Measurements from ENCODE around the gene P2RY11.

Gene P2RY11

DNA sequence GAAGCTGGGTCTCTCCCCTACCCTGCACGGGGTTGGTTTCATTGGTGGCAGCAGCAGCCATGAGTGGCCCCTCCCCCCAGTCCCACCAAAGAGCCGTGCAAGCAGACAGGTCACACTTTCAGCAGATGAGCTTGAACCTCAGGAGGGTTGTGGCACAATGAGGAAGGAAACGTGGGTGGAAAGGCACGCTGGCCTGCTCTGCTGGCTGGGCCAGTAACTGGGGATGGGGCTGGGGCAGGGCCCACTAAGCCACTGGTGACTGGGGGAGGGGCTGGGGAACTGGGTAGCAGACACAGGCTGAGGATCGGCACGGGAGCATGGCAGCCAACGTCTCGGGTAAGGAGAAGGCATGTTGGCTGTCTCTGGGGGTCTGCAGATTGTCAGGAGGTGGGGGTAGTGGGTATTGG is at the start of gene P2RY11:
P2RY11 (plus strand) TSS at position 289 of the 407 bp plus-strand sequence; CDS start at position 318, 29 bp downstream.
- DNase-seq, result peak; percentile 30

GRCh38 chr19:10061717-10062310 is 49.7 kb upstream of the P2RY11 start:
- DNase-seq, result no peak

- DNase-seq, result no peak
Observed at GRCh38 chr19:10068205-10068604, 43.3 kb upstream of the P2RY11 start.

GRCh38 chr19:10069046-10069445 is 42.4 kb upstream of the P2RY11 start:
- no peak for DNase-seq

GRCh38 chr19:10070730-10071446 is 40.6 kb upstream of the P2RY11 start:
- no peak for DNase-seq

DNA sequence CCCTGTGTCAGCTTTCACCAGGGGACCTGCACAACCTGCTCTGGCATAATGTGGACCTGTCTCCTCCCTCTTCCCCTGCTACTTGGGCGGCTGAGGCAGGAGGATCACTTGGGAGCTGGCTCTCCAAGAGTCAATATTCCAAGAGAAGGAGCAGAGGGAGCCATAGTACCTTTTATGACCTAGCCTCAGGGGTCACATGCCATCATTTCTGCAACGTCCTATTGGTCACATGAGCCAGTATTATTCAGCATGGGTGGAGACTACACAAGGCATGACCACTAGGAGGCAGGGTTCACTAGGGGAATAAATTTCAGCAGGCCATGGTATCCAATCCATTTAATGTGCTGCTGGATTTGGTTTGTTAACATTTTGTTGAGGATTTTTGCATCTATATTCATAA is 37.3 kb upstream of the P2RY11 start:
- DNase-seq, result no peak

DNA sequence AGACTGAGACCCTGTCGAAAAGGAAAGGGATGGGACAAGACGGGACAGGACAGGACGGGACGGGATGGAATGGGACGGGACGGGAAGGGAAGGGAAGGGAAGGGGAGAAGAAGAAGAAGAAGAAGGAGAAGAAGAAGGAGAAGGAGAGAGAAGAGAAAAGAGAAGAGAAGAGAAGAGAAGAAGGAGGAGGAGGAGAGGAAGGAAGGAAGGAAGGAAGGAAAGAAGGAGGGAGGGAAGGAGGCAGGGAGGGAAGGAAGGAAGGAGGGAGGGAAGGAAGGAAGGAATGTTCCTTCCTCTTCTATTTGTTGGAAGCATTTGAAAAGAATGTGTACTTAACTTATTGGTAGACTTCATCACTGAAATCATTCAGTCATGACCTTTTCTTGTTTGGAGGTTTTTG is 35.0 kb upstream of the P2RY11 start:
- no peak for DNase-seq

DNA sequence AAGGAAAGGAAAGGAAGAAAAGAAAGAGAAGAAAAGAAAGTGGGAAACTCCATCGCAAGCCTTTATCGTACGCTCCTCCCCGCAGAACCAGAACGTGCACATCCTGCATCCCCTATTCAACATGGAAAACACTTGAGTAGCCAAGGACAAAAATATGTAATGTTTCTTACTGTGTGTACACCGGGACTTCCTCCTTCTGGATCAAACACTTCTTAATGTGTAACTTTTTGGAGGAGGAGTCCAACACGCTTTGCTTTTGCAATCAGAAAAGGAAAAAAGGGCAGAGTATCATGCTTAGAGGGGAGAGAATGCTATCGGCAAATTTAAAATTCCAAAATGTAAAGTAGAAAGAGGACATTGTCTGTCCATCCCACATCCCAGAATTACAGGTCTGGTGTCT is 33.2 kb upstream of the P2RY11 start:
- no peak for DNase-seq

DNA sequence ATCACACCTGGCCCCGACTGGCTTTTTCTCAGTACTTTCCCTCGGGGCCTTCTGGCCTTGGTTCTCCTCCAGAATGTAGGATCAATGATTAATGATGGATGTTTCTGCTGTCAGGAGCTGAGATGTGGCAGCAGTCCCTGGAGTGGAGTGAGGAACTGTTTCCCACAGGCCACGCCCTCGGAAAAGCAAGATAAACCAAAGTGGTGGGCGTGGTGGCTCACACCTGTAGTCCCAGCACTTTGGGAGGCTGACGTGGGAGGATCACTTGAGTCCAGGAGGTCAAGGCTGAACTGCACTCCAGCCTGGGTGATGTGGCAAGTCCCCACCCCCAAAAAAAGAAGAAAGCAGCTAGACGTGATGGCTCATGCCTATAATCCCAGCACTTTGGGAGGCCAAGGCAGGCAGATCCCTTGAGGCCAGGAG is 32.5 kb upstream of the P2RY11 start:
- no peak for DNase-seq

DNA sequence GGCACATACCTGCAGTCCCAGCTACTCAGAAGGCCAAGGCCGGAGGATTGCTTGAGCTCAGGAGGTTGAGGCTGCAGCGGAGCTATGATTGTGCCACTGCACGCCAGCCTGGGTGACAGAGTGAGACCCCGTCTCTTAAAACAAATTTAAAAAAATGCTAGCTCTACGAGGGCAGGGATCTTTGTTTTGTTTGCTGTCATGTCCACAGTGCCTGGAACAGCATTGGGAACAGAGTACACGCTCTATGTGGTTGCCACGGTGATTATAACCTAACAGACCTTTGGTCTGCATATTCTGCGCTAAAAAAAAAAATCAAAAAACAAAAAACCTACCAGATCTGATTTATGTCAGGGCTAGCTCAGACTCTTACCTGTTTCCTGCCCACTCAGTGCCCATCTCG is 27.6 kb upstream of the P2RY11 start:
- no peak for DNase-seq

DNA sequence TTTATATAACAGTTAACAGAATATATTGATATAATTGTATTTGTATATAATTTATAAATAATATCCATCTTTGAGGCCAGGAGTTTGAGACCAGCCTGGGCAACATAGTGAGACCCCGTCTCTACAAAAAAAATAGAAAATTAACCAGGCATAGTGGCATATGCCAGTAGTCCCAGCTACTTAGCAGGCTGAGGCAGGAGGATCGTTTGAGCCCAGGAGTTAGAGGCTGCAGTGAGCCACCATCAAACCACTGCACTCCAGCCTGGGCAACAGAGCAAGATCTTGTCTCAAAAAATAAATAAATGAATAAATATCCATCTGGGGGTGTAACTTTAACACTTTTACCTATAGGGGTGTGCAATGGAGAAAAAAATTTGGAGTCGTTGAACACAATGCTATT is 26.7 kb upstream of the P2RY11 start:
- no peak for DNase-seq

DNA sequence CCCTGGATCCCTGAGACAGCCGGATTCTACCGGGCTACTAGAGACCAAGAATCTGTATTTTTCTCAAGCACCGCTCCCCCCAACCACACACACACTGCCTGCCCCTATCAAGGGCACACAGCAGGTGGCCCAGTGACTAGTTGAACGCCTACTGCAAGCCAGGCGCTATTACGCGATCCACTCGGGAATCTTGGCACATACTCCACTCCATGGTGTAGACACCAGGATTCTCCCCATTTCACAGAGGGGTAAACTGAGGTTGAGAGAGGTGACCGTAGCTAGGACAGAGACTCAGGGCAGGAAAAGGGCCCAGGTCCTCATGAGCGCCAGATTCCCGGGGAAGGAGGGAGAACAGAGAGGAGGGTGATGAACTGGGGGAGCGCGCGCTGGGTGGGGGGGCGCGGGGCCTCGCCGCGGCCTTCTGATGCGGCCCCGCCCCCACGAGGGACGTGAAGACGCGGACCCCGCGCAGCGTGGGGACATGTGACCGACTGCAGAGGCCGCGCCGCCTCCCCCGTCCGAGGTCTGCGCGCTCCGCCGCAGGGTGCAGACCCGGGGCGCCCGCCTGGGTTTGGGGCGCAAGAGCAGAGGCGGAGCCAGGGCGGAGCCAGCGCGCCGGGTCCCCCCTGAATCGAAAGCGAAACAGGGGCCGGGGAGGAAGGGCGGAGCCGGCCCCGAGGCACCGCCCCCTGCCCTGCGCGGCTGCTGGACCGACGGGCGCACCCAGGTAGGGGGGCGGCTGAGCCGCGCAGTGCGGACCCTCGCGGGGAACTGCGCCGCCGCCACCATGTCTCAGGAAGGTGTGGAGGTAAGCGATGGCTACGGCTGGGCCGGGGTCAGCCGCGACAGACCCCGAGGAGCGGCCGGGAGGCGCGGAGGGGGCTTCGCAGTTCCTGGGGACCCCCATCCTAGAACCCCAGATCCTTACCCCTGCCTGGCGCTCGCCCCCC is 25.6 kb upstream of the P2RY11 start, which contains the start of gene SHFL:
SHFL (plus strand) TSS at position 677 of the 950 bp plus-strand sequence; CDS start at position 788, 111 bp downstream.
- DNase-seq, result peak; percentile 68

DNA sequence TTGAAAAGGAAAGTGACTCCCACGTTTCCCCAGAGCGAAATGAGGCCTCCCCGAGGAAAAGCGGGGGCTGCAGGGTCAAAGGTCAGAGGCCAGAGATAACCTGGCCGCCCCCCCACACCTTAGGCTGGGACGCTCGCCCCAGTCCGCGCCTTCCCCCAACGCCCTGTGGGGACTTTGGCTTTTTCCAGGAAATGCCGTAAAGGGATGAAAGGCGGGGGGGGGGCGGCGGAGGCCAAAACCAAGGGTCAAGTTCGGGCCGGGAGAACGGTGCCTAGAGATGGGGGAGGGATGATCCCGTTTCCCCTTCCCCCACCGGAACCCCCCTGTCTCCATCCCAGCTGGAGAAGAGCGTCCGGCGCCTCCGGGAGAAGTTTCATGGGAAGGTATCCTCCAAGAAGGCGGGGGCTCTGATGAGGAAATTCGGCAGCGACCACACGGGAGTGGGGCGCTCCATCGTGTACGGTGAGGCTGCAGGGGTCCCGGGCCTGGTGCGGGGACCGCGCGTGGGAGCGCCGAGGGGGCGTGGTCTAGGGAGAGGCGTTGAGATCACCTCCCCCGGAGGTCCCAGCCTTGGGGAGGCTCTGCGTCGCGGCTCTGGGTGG is 24.8 kb upstream of the P2RY11 start:
- no peak for DNase-seq

- DNase-seq, result no peak
Observed at GRCh38 chr19:10087296-10088061, 24.0 kb upstream of the P2RY11 start.

- no peak for DNase-seq
Observed at GRCh38 chr19:10088949-10089554, 22.4 kb upstream of the P2RY11 start.

- DNase-seq, result no peak
Observed at GRCh38 chr19:10089801-10090375, 21.6 kb upstream of the P2RY11 start.

GRCh38 chr19:10091370-10091687 is 20.2 kb upstream of the P2RY11 start:
- no peak for DNase-seq

DNA sequence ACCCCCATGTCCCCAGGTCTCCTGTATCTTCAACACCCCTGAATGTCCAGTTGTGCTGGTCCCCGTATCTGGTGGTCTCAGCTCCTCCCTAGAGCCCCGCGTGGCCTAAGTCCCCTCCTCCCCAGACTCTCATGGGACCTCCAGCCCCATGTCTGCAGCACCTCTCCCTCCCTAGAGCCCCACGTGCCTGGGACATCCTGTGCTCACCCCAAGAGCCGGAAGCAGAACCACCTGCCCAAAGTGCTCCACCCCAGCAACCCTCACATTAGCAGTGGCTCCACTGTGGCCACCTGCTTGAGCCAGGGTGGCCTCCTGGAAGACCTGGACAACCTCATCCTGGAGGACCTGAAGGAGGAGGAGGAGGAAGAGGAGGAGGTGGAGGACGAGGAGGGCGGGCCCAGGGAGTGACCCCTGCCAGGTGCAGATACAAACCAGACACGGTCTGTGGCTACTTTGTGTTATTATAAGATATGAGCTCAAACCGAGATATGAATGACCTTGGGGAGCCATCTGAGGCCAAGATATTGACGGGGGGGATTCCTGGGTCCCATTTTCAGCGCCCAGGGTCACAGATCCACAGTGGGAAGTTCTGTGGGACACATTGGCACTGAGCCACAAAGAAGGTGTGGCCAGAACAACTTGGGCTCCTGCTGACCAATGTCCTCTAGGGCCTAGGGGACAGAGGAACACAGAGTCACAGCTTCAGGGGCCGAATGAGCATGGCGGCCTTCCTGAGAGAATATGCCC is 19.4 kb upstream of the P2RY11 start:
- no peak for DNase-seq

DNA sequence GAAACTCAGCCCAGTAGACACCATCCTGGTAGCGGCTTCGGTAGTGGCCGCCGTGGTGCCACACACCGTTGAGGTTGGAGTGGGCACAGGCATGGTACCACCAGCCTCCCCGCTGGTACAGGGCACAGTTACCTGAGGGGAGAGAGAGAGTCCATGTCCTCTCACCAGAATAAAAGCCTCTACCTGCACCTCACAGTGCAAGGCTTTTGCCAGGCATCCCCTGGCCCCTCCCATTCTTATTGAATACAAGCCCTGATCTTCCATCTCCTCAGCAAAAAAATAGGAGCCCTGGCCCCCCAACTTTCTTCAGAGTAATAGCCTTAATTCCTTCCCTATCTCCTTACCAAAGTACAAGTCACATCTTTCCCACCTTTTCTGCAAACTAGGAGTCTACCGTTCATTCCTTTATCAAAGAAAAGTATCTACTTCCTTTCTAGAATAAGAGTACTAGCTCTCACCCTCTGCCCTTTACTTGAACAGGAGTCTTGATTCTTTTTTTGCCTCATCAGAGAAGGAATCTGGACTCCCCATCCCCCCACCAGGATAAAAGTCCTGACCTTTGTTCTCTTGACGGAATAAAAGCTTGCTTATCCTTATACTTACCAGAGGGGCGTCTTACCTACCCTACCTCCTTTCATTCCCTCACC is 18.7 kb upstream of the P2RY11 start:
- DNase-seq, result no peak
